Bone marrow (tissue), 2 donors: Measurements from ENCODE around the gene SLC25A18.
"Not testable (repeated sequence)": the region's sequence is repeated elsewhere in the genome, so short reads cannot be mapped to it uniquely, and the experiment has no call there.

Source experiments
- DNase-seq, 2 donors: peaks; one replicate each; lab custom pipeline; 2025; lab: John Stamatoyannopoulos, UW

SLC25A18 gene

GRCh38 chr22:17607891-17608521, 44.7 kb downstream of the SLC25A18 start:
- no peak for DNase-seq

GRCh38 chr22:17612057-17612456, 48.8 kb downstream of the SLC25A18 start:
- no peak for DNase-seq

GRCh38 chr22:17613280-17613679, 50.0 kb downstream of the SLC25A18 start:
- DNase-seq = no peak

- no peak for DNase-seq
Measured at GRCh38 chr22:17627961-17628405, 64.7 kb downstream of the SLC25A18 start.

GRCh38 chr22:17628406-17629172, 65.3 kb downstream of the SLC25A18 start, which contains the start of gene ATP6V1E1:
Gene ATP6V1E1, minus strand, starts transcription at chr22:17628749. Its CDS starts 114 bp downstream, at chr22:17628635.
- peak; percentile 85 to 95 for DNase-seq

GRCh38 chr22:17629173-17629489, 65.8 kb downstream of the SLC25A18 start:
- DNase-seq = no peak

GRCh38 chr22:17629641-17630040, 66.3 kb downstream of the SLC25A18 start:
- no peak for DNase-seq

GRCh38 chr22:17631076-17631565, 67.8 kb downstream of the SLC25A18 start:
- no peak for DNase-seq

GRCh38 chr22:17633217-17633997, 70.1 kb downstream of the SLC25A18 start:
- no peak for DNase-seq

GRCh38 chr22:17633998-17634323, 70.7 kb downstream of the SLC25A18 start:
- no peak for DNase-seq

GRCh38 chr22:17634696-17635095, 71.4 kb downstream of the SLC25A18 start:
- DNase-seq = no peak

- not testable (repeated sequence) for DNase-seq
Measured at GRCh38 chr22:17636850-17637249, 73.6 kb downstream of the SLC25A18 start.

GRCh38 chr22:17637490-17638181, 74.3 kb downstream of the SLC25A18 start:
- DNase-seq = no peak

- no peak for DNase-seq
Measured at GRCh38 chr22:17638182-17638431, 74.8 kb downstream of the SLC25A18 start.

GRCh38 chr22:17638432-17639246, 75.3 kb downstream of the SLC25A18 start, which contains the start of gene BCL2L13:
Gene BCL2L13, plus strand, starts transcription at chr22:17638757. Its CDS starts 16,955 bp downstream, at chr22:17655712.
- DNase-seq = peak; percentile 64 to 74

GRCh38 chr22:17639247-17639741, 76.0 kb downstream of the SLC25A18 start:
- no peak for DNase-seq
